ENCODE measurements around the gene MYO1D.

DNA sequence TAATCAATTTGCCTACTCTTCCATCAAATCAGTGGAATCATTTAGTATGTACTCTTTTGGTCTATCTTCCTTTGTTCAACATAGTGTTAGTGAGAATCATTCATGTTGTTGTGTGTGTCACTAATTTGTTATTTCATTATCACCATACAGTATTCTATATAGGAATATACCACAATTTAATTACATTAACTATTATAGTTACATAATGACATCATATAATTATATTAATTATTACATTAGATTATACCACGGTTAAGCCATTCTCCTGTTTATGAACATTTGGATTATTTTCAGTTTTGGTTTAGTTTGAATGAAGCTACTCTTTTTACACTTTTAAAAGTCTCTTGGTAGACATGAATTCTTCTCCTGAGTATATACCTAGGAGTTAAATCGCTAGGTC, 40.4 kb downstream of the MYO1D start:
- TF ChIP-seq CTCF (IDR thresholded peaks at IDR 0.05) (no peak), POLR2A (IDR thresholded peaks at IDR 0.05) (no peak)
